GM19324 (cell line): ENCODE measurements around the gene TYROBP.
A peak's percentile ranks its signal among the peaks of the same experiment; 100 is the strongest.
"Not testable (repeated sequence)": the region's sequence is repeated elsewhere in the genome, so short reads cannot be mapped to it uniquely, and the experiment has no call there.

Experiments used
- ATAC-seq: cut with Tn5 transposase; IDR thresholded peaks from one replicate; pipeline ENCODE4 v1.9.1; 2021; ENCODE audit warnings: mild to moderate bottlenecking, moderate library complexity; ENCODE audit not compliant: unreplicated experiment, low FRiP score

Gene TYROBP

GRCh38 chr19:35901854-35902661 lies 6.0 kb downstream of the TYROBP start, which contains the start of gene HCST:
TSS of gene HCST (plus strand) at chr19:35902529. CDS start at chr19:35902594, 65 bp downstream.
- ATAC-seq, result no peak

GRCh38 chr19:35901055-35901644 lies 6.9 kb downstream of the TYROBP start:
- ATAC-seq, result no peak

GRCh38 chr19:35899547-35900214 lies 8.4 kb downstream of the TYROBP start:
- ATAC-seq, result peak; percentile 46

- no peak for ATAC-seq
Measured at GRCh38 chr19:35898499-35898809, 9.6 kb downstream of the TYROBP start.

GRCh38 chr19:35897706-35898451 lies 10.2 kb downstream of the TYROBP start:
- ATAC-seq, result no peak

- ATAC-seq, result no peak
Measured at GRCh38 chr19:35896643-35897040, 11.5 kb downstream of the TYROBP start.

- ATAC-seq, result no peak
Measured at GRCh38 chr19:35895911-35896642, 12.0 kb downstream of the TYROBP start.

- ATAC-seq, result no peak
Measured at GRCh38 chr19:35894342-35894741, 13.8 kb downstream of the TYROBP start.

- not testable (repeated sequence) for ATAC-seq
Measured at GRCh38 chr19:35891819-35892218, 16.3 kb downstream of the TYROBP start.

- ATAC-seq, result no peak
Measured at GRCh38 chr19:35890113-35890650, 17.9 kb downstream of the TYROBP start.

GRCh38 chr19:35889370-35890112 lies 18.6 kb downstream of the TYROBP start:
- no peak for ATAC-seq

GRCh38 chr19:35888398-35888797 lies 19.7 kb downstream of the TYROBP start:
- ATAC-seq, result no peak

- ATAC-seq, result no peak
Measured at GRCh38 chr19:35887197-35887596, 20.9 kb downstream of the TYROBP start.

GRCh38 chr19:35885904-35886303 lies 22.2 kb downstream of the TYROBP start:
- no peak for ATAC-seq

- ATAC-seq, result no peak
Measured at GRCh38 chr19:35885225-35885738, 22.8 kb downstream of the TYROBP start.

- ATAC-seq, result no peak
Measured at GRCh38 chr19:35883882-35884281, 24.2 kb downstream of the TYROBP start.

- ATAC-seq, result no peak
Measured at GRCh38 chr19:35882114-35882832, 25.8 kb downstream of the TYROBP start.

GRCh38 chr19:35879770-35880317 lies 28.3 kb downstream of the TYROBP start:
- ATAC-seq, result no peak
